ENCODE data around the gene CCR2.
"Not testable (repeated sequence)": the region's sequence is repeated elsewhere in the genome, so short reads cannot be mapped to it uniquely, and the experiment has no call there.

Gene CCR2

GRCh38 chr3:46401579-46401978, 47.7 kb downstream of the CCR2 start:
- DNase-seq (ENCODE audit: low read depth, low spot score), result no peak

GRCh38 chr3:46402902-46403301, 49.0 kb downstream of the CCR2 start:
- not testable (repeated sequence) for DNase-seq (ENCODE audit: low read depth, low spot score)

- no peak for DNase-seq (ENCODE audit: low read depth, low spot score)
Measured at GRCh38 chr3:46405301-46406019, 51.5 kb downstream of the CCR2 start.

- DNase-seq (ENCODE audit: low read depth, low spot score), result no peak
Measured at GRCh38 chr3:46406443-46406787, 52.5 kb downstream of the CCR2 start.

- no peak for DNase-seq (ENCODE audit: low read depth, low spot score)
Measured at GRCh38 chr3:46406788-46407611, 53.1 kb downstream of the CCR2 start, which contains the start of the genes CCR5AS and CCRL2. Gene CCR5AS, minus strand, starts transcription at chr3:46407066. Gene CCRL2, plus strand, starts transcription at chr3:46407259. Its CDS starts 821 bp downstream, at chr3:46408080.

GRCh38 chr3:46407970-46408369, 54.1 kb downstream of the CCR2 start:
- DNase-seq (ENCODE audit: low read depth, low spot score), result no peak

- DNase-seq (ENCODE audit: low read depth, low spot score), result no peak
Measured at GRCh38 chr3:46408853-46409252, 54.9 kb downstream of the CCR2 start.

- DNase-seq (ENCODE audit: low read depth, low spot score), result no peak
Measured at GRCh38 chr3:46409739-46410489, 56.0 kb downstream of the CCR2 start.
